GM21381 (cell line): ENCODE measurements around the gene PRDM11.

Experiments
- ATAC-seq: cut with Tn5 transposase; IDR thresholded peaks from one replicate; pipeline ENCODE4 v1.9.1; 2021; ENCODE audit warnings: mild to moderate bottlenecking, moderate library complexity; ENCODE audit not compliant: unreplicated experiment

Gene PRDM11

GRCh38 chr11:45173064-45173463 is 26.6 kb downstream of the PRDM11 start:
- no peak for ATAC-seq

- no peak for ATAC-seq
Measured at GRCh38 chr11:45174168-45174835, 27.9 kb downstream of the PRDM11 start.

GRCh38 chr11:45174963-45175362 is 28.5 kb downstream of the PRDM11 start:
- ATAC-seq: no peak

GRCh38 chr11:45176996-45177395 is 30.6 kb downstream of the PRDM11 start:
- ATAC-seq: no peak

DNA sequence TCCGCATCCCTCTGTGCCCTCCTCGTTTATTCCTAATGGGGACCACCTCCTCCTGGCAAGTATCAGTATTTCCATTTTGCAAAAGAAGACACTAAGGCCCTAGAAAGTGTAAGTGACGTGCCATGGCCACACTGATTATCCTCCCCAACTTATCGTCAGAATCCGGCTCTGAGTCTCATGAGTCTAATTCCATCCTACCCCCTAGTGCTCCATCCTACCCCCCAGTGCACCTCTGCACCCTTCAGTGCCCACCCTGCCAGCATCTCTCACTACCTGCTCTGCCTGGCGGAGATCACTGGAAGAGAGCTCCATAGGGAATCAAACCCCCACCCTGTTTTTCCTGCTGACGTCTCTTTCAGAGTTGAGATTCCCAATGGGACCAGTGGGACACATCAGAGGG is 31.8 kb downstream of the PRDM11 start:
- ATAC-seq: no peak

GRCh38 chr11:45178890-45179671 is 32.6 kb downstream of the PRDM11 start:
- ATAC-seq: no peak

GRCh38 chr11:45179686-45180178 is 33.3 kb downstream of the PRDM11 start:
- ATAC-seq: no peak

GRCh38 chr11:45180179-45180847 is 33.9 kb downstream of the PRDM11 start:
- ATAC-seq: no peak

- no peak for ATAC-seq
Measured at GRCh38 chr11:45180848-45181192, 34.4 kb downstream of the PRDM11 start.

GRCh38 chr11:45181193-45181888 is 34.9 kb downstream of the PRDM11 start:
- ATAC-seq: no peak

GRCh38 chr11:45181889-45182550 is 35.6 kb downstream of the PRDM11 start:
- no peak for ATAC-seq

DNA sequence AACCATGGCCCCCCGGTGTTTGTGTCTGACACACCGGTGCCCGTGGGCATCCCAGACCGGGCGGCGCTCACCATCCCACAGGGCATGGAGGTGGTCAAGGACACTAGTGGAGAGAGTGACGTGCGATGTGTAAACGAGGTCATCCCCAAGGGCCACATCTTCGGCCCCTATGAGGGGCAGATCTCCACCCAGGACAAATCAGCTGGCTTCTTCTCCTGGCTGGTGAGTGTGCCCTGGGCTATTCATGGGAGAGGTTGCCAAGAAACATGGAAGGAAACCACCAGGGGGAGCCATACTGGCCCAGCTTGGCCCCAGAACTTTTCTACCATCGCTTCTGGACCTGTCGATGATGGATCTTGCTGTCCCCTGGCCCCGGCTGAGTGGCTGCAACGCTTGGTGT is 36.5 kb downstream of the PRDM11 start:
- ATAC-seq: no peak

DNA sequence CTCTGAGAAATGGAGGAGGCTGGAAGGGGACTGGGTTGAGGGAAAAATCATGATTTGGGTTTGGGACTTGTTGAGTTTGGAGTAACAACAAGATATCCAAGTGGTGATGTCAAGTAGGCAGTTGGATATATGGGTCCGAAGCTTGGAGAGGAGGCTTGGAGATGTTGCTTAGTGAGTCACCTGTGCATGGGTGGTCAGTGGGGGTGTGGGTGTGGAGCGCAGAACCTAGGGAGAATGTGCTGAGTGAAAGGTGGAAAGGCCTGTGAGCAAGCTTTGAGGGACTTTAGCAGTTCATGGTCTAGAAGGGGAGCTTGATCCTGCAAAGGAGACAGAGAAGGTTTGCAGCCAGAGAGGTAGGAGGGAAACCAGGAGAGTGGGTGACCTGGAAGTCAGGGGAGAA is 38.2 kb downstream of the PRDM11 start:
- no peak for ATAC-seq

- no peak for ATAC-seq
Measured at GRCh38 chr11:45185228-45185729, 38.8 kb downstream of the PRDM11 start.

DNA sequence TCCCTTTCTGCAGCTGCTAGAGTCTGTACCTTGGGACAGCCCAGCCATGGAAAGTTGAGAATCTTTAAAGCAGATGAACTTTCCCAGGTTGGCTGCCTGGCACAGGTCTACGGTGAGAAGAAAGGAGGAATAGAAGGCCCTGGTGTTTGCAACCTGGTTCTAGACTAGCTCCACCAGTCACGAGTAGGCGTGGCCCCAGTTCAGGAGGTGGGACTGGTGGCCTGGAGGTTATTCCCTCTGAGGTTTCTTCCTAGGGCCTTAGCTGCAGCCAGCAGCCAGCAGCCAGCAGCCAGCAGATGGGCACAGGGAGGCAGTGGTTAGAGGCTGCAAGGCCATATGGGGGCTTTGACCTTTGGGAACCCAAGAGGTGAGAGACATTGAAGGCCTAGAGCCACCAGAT is 40.9 kb downstream of the PRDM11 start:
- ATAC-seq: no peak

DNA sequence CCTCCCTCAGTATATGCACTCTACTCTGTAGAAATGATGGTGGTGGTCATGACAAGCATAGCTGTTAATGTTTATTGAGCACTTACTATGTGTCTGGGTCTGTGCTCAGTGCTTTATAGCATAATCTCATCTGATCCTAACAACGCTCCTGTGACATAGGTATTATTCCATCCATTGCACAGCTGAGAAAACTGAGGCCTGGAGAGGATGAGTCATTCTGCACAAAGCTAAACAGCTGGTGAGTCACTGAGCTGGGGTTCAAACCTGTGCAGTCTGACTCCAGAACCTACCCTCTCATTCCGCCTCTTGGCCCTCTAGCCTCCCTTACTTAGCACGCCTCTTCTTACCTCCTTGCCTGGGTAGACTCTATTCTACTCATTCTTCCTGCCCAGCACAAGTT is 41.7 kb downstream of the PRDM11 start:
- ATAC-seq: no peak

- ATAC-seq: no peak
Measured at GRCh38 chr11:45189230-45189629, 42.8 kb downstream of the PRDM11 start.

DNA sequence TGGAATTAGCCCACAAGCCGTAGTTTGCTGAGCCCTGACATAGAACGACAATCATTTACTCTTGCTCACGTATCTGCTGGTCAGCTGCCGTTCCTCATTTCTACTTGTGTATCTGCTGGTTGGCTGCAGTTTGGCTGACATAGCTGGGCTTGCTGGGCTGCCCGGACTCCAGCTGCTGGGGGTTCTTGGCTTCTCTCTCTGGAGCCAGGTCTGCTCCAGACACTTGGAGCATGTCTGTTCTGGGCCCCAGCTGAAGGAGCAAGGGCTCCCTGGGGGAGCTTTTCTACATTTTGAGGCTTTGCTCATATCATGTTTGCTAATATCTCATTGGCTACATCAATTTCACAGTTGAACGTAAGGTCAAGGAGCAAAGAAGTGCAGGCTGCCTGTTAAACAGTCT is 47.3 kb downstream of the PRDM11 start:
- ATAC-seq: no peak

DNA sequence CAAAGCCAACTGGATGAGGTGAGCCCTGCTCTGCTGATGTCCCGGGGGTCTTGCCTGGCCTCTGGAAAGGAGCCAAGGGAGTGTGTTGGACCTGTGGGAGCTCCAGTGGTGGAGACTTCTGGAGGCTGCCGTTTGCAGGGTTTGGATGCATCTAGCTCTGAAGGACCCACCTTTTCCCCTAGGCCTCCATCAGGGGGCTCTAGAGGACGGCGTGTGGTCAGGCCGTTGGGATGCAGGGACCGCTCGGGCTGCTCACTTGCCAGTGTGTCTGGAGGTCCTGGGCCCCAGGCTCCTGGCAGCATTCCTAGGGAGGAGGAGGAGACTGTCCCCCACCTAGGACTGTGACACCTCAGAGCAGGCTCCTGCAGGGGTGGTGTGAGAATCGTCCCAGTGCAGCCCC is 58.3 kb downstream of the PRDM11 start:
- no peak for ATAC-seq

DNA sequence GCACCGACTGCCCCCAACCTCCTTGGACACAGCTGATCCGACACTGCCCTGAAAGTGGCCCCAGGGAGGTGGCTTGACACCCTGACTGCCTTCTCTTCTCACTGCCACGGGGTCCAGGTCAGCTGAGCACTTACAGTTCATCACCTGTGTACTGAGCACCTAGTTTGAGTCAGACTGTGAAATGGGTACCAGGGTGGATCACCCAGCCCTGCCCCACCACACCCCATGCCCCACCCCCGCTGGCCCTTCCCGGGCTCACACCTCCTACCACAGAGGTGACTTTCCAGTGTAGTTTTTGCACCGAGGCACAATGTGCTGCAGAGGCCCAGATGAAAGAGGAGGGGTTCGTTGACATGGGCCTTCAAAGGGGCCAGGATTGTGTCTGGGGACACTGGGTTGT is 59.5 kb downstream of the PRDM11 start:
- no peak for ATAC-seq

DNA sequence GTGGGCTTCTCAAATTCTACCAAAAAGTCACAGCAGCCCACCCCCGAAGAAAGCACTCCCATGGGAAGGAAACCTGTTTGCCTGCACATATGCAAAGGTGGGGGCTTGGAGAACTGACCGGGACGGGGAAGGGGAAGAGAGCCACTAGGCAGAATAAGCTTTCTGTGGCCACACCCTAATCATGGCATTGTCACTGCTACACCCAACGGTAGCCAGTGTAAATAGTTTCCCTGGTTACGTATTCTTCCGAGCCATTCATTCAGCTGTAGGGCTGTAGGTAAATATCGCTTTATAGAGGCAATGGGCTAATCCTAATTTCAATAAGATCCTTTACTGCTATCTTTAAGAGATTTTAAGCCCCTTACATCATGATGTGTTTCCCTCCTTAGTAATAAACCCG is 61.7 kb downstream of the PRDM11 start:
- ATAC-seq: no peak
